Choroid plexus epithelial cell (primary cell): ENCODE data around the gene PGAP3.
A peak's percentile ranks its signal among the peaks of the same experiment; 100 is the strongest.

Experiments
- DNase-seq: peaks from one replicate; pipeline ENCODE4 v3.0.0-alpha.2; 2010; ENCODE audit warnings: low read depth
- H3K4me3 ChIP-seq: 2 replicates; pipeline ENCODE4 v1.5.1; 2011; ENCODE audit warnings: low read depth, mild to moderate bottlenecking, control low read depth, low read length, moderate library complexity
- CTCF ChIP-seq: conservative IDR thresholded peaks from 2 replicates; pipeline ENCODE4 v1.5.1; 2011; ENCODE audit warnings: low read depth, mild to moderate bottlenecking, control low read depth, inconsistent platforms, low read length, moderate library complexity

PGAP3 gene

GRCh38 chr17:39658760-39659159, 29.1 kb downstream of the PGAP3 start:
- DNase-seq = no peak
- no peak overlapping the region for H3K4me3 ChIP-seq
- no peak for TF ChIP-seq CTCF

GRCh38 chr17:39658346-39658745, 29.5 kb downstream of the PGAP3 start:
- H3K4me3 ChIP-seq = no peak overlapping the region
- TF ChIP-seq CTCF = no peak
- no peak for DNase-seq

- no peak overlapping the region for H3K4me3 ChIP-seq
- no peak for TF ChIP-seq CTCF
- DNase-seq = no peak
These were observed 32.8 kb downstream of the PGAP3 start for GRCh38 chr17:39655105-39655504.

- no peak overlapping the region for H3K4me3 ChIP-seq
- peak; percentile 37 for DNase-seq
- TF ChIP-seq CTCF = peak; percentile 90
These were observed 34.1 kb downstream of the PGAP3 start for GRCh38 chr17:39653662-39654331.

- no peak overlapping the region for H3K4me3 ChIP-seq
- no peak for DNase-seq
- no peak for TF ChIP-seq CTCF
These were observed 34.6 kb downstream of the PGAP3 start for GRCh38 chr17:39653316-39653661.

GRCh38 chr17:39652587-39653315, 35.1 kb downstream of the PGAP3 start:
- no peak for DNase-seq
- TF ChIP-seq CTCF = no peak
- no peak overlapping the region for H3K4me3 ChIP-seq
